Progenitor cell of endocrine pancreas (in vitro differentiated cells): ENCODE data around the gene DRAXIN. TPM values are rescaled to one million over a fixed set of nuclear protein-coding genes. Genes with fewer than 3 reads are reported as not detected.

ENCODE experiments used
- DNase-seq: peaks from one replicate; pipeline ENCODE4 v3.0.0; 2021; ENCODE audit warnings: low spot score; ENCODE audit not compliant: unreplicated experiment
- H3K27ac Mint-ChIP-seq: 2 replicates; pipeline ENCODE4 v1.8.0; 2021; ENCODE audit warnings: mild to moderate bottlenecking, moderate library complexity, mixed read lengths
- H3K27me3 Mint-ChIP-seq: 2 replicates; pipeline ENCODE4 v1.8.0; 2021; ENCODE audit warnings: mixed read lengths
- H3K36me3 Mint-ChIP-seq: 2 replicates; pipeline ENCODE4 v1.8.0; 2022; ENCODE audit warnings: mixed read lengths; ENCODE audit not compliant: insufficient read depth
- H3K4me1 Mint-ChIP-seq: 2 replicates; pipeline ENCODE4 v1.8.0; 2021; ENCODE audit warnings: low read depth, mixed read lengths
- H3K4me3 Mint-ChIP-seq: 2 replicates; pipeline ENCODE4 v1.8.0; 2021; ENCODE audit warnings: low read depth, mild to moderate bottlenecking, moderate library complexity, mixed read lengths
- H3K9me3 Mint-ChIP-seq: 2 replicates; pipeline ENCODE4 v1.8.0; 2021; ENCODE audit warnings: low read depth, mixed read lengths
- CTCF ChIP-seq: fragments of 200-600 bp; sonication (generic); IDR thresholded peaks from one replicate; pipeline ENCODE4 v1.5.0; 2021; ENCODE audit warnings: antibody characterized with exemption, mild to moderate bottlenecking; ENCODE audit not compliant: unreplicated experiment
- total RNA-seq: library from RNA; stranded (reverse); gene quantifications from 2 replicates; pipeline ENCODE4 v1.2.1, GENCODE V29; 2021

Gene DRAXIN
- total RNA-seq, 1 donor from 2014 or later: 2.8 TPM

GRCh38 chr1:11720525-11720924, 29.0 kb downstream of the DRAXIN start:
- TF ChIP-seq CTCF: no peak
- H3K27ac Mint-ChIP-seq: no peak overlapping the region
- H3K9me3 Mint-ChIP-seq: no peaks in the 10 kb centered on the region
- H3K36me3 Mint-ChIP-seq: no peaks in the 10 kb centered on the region
- no peak overlapping the region for H3K4me3 Mint-ChIP-seq
- no peaks in the 10 kb centered on the region for H3K4me1 Mint-ChIP-seq
- H3K27me3 Mint-ChIP-seq: peaks cover 18% of the 10 kb centered on the region
- no peak for DNase-seq

- no peaks in the 10 kb centered on the region for H3K9me3 Mint-ChIP-seq
- no peaks in the 10 kb centered on the region for H3K36me3 Mint-ChIP-seq
- DNase-seq: no peak
- H3K27ac Mint-ChIP-seq: peak overlapping the region; percentile 31
- no peak for TF ChIP-seq CTCF
- peaks cover 15% of the 10 kb centered on the region for H3K27me3 Mint-ChIP-seq
- H3K4me3 Mint-ChIP-seq: no peak overlapping the region
- H3K4me1 Mint-ChIP-seq: no peaks in the 10 kb centered on the region
These were observed 29.8 kb downstream of the DRAXIN start for GRCh38 chr1:11721311-11721710.

- Mint-ChIP-seq H3K4me1 (no peaks in the 10 kb centered on the region), H3K27me3 (peaks cover 14% of the 10 kb centered on the region), H3K4me3 (no peak overlapping the region), H3K27ac (no peak overlapping the region), H3K9me3 (no peaks in the 10 kb centered on the region), H3K36me3 (no peaks in the 10 kb centered on the region)
- DNase-seq: no peak
- TF ChIP-seq CTCF: no peak
These were observed 31.0 kb downstream of the DRAXIN start for GRCh38 chr1:11722538-11722937.

- no peaks in the 10 kb centered on the region for H3K27me3 Mint-ChIP-seq
- no peak overlapping the region for H3K27ac Mint-ChIP-seq
- no peak for DNase-seq
- no peaks in the 10 kb centered on the region for H3K9me3 Mint-ChIP-seq
- peaks cover 1% of the 10 kb centered on the region for H3K4me1 Mint-ChIP-seq
- no peaks in the 10 kb centered on the region for H3K36me3 Mint-ChIP-seq
- no peak overlapping the region for H3K4me3 Mint-ChIP-seq
- TF ChIP-seq CTCF: no peak
These were observed 34.1 kb downstream of the DRAXIN start for GRCh38 chr1:11725616-11726015.

GRCh38 chr1:11727119-11727518, 35.6 kb downstream of the DRAXIN start:
- H3K4me3 Mint-ChIP-seq: no peak overlapping the region
- no peak for TF ChIP-seq CTCF
- H3K36me3 Mint-ChIP-seq: no peaks in the 10 kb centered on the region
- DNase-seq: no peak
- no peaks in the 10 kb centered on the region for H3K9me3 Mint-ChIP-seq
- no peaks in the 10 kb centered on the region for H3K27me3 Mint-ChIP-seq
- H3K4me1 Mint-ChIP-seq: peaks cover 4% of the 10 kb centered on the region
- no peak overlapping the region for H3K27ac Mint-ChIP-seq
